Spleen (tissue), 11 donors: ENCODE measurements around the gene CD4. TPM values are rescaled to one million over a fixed set of nuclear protein-coding genes. Genes with fewer than 3 reads are reported as not detected.

Experiments used
- DNase-seq: peaks from one replicate; pipeline ENCODE4 v3.0.0-alpha.2; 2020
- H3K27ac ChIP-seq, 8 donors: fragments of 200-600 bp; sonication (generic) in 7 of 8; 1 replicate in 4 of 8; 2 replicates in 4 of 8; pipeline versions ENCODE4 v1.5.0 to v1.8.0; 2016 to 2021; ENCODE audit warnings: inconsistent platforms in 4 of 8, mild to moderate bottlenecking in 4 of 8, moderate library complexity in 1 of 8
- H3K27me3 ChIP-seq, 7 donors: fragments of 200-600 bp; sonication (generic) in 6 of 7; replicated peaks in 1 of 7; 1 replicate in 4 of 7; 2 replicates in 3 of 7; pipeline versions ENCODE4 v1.5.0 to v1.8.0; 2016 to 2021; ENCODE audit warnings: inconsistent platforms in 3 of 7, mild to moderate bottlenecking in 1 of 7
- H3K36me3 ChIP-seq, 6 donors: fragments of 200-600 bp; sonication (generic) in 5 of 6; 1 replicate in 4 of 6; 2 replicates in 2 of 6; pipeline versions ENCODE4 v1.5.0 to v1.8.0; 2016 to 2021; ENCODE audit warnings: inconsistent platforms in 2 of 6
- H3K4me1 ChIP-seq, 6 donors: fragments of 200-600 bp; sonication (generic) in 5 of 6; 1 replicate in 3 of 6; 2 replicates in 3 of 6; pipeline versions ENCODE4 v1.5.0 to v1.8.0; 2016 to 2021; ENCODE audit warnings: inconsistent platforms in 3 of 6
- H3K4me3 ChIP-seq, 8 donors: fragments of 200-600 bp; sonication (generic) in 7 of 8; 1 replicate in 4 of 8; 2 replicates in 4 of 8; pipeline versions ENCODE4 v1.5.0 to v1.8.0; 2016 to 2021; ENCODE audit warnings: inconsistent platforms in 4 of 8, mild to moderate bottlenecking in 4 of 8, moderate library complexity in 2 of 8
- H3K9me3 ChIP-seq, 8 donors: fragments of 200-600 bp; sonication (generic) in 7 of 8; 1 replicate in 4 of 8; 2 replicates in 4 of 8; pipeline versions ENCODE4 v1.5.0 to v1.8.0; 2016 to 2021; ENCODE audit warnings: inconsistent platforms in 4 of 8
- POLR2A ChIP-seq, 3 donors: fragments of 450-650 bp; IDR thresholded peaks; one replicate each; pipeline ENCODE4 v1.5.1; 2017; ENCODE audit warnings: antibody characterized with exemption in 3 of 3, mild to moderate bottlenecking in 1 of 3
- POLR2AphosphoS5 ChIP-seq, 3 donors: sonication (generic); formaldehyde crosslinking; IDR thresholded peaks; one replicate each; pipeline ENCODE4 v1.5.1; 2017; ENCODE audit warnings: antibody characterized with exemption in 3 of 3
- WGBS, 5 donors: extraction: QIAGEN DNeasy Blood & Tissue Kit in 3 of 5; methylation state at CpG; one replicate each; pipeline versions ENCODE4 v1.1.5 to v1.1.7; 2013 to 2018; 5-methylcytosine and 5-hydroxymethylcytosine counted together
- intact Hi-C: fragments of 100-400 bp; cut with DNase I; formaldehyde crosslinking; loops from one replicate; pipeline ENCODE4 v1.15.0; 2023; ENCODE audit warnings: low total_unique reads
- polyA plus RNA-seq, 3 donors: library from polyadenylated mRNA; stranded (reverse); fragments of 200-250 nt; gene quantifications; one replicate each; pipeline ENCODE4 v1.2.1, GENCODE V29; 2013
- total RNA-seq, 7 donors: library from RNA; depleted of rRNA in 3 of 7; stranded (reverse); fragments of >200 nt in 3 of 7; fragmentation: NEBNext Ultra II Directional in 4 of 7; extraction: Animal tissue kit (Norgen Biotek cat#: 25700) in 4 of 7; gene quantifications; one replicate each; pipeline versions ENCODE4 v1.1.0 to v1.2.1, GENCODE V29; 2016 to 2021
- TF ChIP-seq, protein P1 (sequence below), 11 experiments: fragments of 200-600 bp in 7 of 11; fragments of 450-650 bp in 4 of 11; sonication (generic) in 4 of 11; IDR thresholded peaks in 8 of 11; conservative IDR thresholded peaks in 3 of 11; 1 replicate in 7 of 11; 2 replicates in 4 of 11; pipeline versions ENCODE4 v1.4.0 to v1.8.0; 2016 to 2021; ENCODE audit warnings: antibody characterized with exemption in 11 of 11, inconsistent platforms in 4 of 11, mild to moderate bottlenecking in 1 of 11
- donor health status: healthy with polysubstance abuse.
- donor health status: DM: no; HTN: no; CAD: no; lungs with moderate emphysema.
- donor health status: DM: no; HTN: no; CAD: no.
- donor health status: Bipolar disorder and iron deficiency.
- donor health status: healthy.
- donor health status: DM: no; HTN: no; CAD: no.
- donor health status: DM: yes; HTN: yes; CAD: no.

Gene CD4
- total and polyA plus RNA-seq, 10 donors = 21.8 to 207 (median 151) TPM

DNA sequence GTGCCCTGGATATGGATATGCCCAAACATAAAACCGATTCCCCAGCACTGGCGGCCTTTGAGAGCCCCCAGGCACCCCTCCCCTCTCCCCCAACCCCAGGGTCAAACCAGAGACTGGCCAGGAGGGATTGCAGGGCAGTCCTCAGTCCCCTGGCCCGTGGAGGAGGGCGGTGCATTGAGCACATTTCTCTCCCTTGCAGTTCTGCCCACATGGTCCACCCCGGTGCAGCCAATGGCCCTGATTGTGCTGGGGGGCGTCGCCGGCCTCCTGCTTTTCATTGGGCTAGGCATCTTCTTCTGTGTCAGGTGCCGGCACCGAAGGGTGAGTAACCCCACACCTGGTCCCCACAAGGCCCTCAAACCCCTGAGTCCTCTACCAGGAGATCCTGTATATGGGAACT lies 28.9 kb downstream of the CD4 start:
- intact Hi-C loops = no loop called here
- H3K9me3 ChIP-seq = no peaks in the 10 kb centered on the region
- peaks cover 0 to 34% (median 15%) of the 10 kb centered on the region in 6 donors for H3K4me1 ChIP-seq
- H3K27ac ChIP-seq = no peak overlapping the region
- no peak for DNase-seq
- WGBS, 5 donors = 77 to 92% (median 91%) methylated on average over 5 to 10 of the region's 10 CpGs
- TF ChIP-seq POLR2A (IDR thresholded peaks at IDR 0.05) (no peak), POLR2AphosphoS5 (IDR thresholded peaks at IDR 0.05) (no peak)
- TF ChIP-seq, protein P1, sequence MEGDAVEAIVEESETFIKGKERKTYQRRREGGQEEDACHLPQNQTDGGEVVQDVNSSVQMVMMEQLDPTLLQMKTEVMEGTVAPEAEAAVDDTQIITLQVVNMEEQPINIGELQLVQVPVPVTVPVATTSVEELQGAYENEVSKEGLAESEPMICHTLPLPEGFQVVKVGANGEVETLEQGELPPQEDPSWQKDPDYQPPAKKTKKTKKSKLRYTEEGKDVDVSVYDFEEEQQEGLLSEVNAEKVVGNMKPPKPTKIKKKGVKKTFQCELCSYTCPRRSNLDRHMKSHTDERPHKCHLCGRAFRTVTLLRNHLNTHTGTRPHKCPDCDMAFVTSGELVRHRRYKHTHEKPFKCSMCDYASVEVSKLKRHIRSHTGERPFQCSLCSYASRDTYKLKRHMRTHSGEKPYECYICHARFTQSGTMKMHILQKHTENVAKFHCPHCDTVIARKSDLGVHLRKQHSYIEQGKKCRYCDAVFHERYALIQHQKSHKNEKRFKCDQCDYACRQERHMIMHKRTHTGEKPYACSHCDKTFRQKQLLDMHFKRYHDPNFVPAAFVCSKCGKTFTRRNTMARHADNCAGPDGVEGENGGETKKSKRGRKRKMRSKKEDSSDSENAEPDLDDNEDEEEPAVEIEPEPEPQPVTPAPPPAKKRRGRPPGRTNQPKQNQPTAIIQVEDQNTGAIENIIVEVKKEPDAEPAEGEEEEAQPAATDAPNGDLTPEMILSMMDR (IDR thresholded peaks at IDR 0.05 in 8 of 11, conservative IDR thresholded peaks at IDR 0.05 in 3 of 11) = no peak
- H3K36me3 ChIP-seq = peaks cover 0 to 55% (median 3%) of the 10 kb centered on the region in 6 donors
- no peak overlapping the region for H3K4me3 ChIP-seq
- peaks cover 0 to 46% (median 13%) of the 10 kb centered on the region in 7 donors for H3K27me3 ChIP-seq

DNA sequence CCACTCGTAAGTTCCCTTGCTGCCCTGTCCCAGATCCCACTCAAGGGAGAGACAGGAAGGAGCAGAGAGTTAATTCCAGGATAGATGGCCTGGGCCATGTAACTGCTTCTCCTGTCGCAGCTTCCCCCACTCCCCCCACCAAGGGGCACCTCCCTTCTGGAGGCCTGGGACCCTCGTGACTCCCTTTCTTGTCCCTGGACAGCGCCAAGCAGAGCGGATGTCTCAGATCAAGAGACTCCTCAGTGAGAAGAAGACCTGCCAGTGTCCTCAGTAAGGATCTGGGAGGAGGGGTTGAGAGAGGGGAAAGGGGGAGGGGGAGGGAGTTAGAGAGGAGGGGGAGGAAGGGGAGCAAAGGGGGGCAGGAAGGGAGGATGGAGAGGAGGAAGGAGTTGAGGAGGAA lies 29.3 kb downstream of the CD4 start:
- intact Hi-C loops = no loop called here
- peaks cover 0 to 55% (median 3%) of the 10 kb centered on the region in 6 donors for H3K36me3 ChIP-seq
- H3K4me3 ChIP-seq = no peak overlapping the region
- TF ChIP-seq, protein P1 (IDR thresholded peaks at IDR 0.05 in 8 of 11, conservative IDR thresholded peaks at IDR 0.05 in 3 of 11) = no peak
- TF ChIP-seq POLR2AphosphoS5 (IDR thresholded peaks at IDR 0.05) = no peak
- TF ChIP-seq POLR2A (IDR thresholded peaks at IDR 0.05) = no peak
- whole genome bisulfite sequencing, 5 donors = 80 to 95% (median 89%) methylated on average over 4 to 5 of the region's 5 CpGs
- H3K9me3 ChIP-seq = no peaks in the 10 kb centered on the region
- no peak for DNase-seq
- no peak overlapping the region for H3K27ac ChIP-seq
- peaks cover 0 to 31% (median 15%) of the 10 kb centered on the region in 6 donors for H3K4me1 ChIP-seq
- peaks cover 0 to 46% (median 14%) of the 10 kb centered on the region in 7 donors for H3K27me3 ChIP-seq

DNA sequence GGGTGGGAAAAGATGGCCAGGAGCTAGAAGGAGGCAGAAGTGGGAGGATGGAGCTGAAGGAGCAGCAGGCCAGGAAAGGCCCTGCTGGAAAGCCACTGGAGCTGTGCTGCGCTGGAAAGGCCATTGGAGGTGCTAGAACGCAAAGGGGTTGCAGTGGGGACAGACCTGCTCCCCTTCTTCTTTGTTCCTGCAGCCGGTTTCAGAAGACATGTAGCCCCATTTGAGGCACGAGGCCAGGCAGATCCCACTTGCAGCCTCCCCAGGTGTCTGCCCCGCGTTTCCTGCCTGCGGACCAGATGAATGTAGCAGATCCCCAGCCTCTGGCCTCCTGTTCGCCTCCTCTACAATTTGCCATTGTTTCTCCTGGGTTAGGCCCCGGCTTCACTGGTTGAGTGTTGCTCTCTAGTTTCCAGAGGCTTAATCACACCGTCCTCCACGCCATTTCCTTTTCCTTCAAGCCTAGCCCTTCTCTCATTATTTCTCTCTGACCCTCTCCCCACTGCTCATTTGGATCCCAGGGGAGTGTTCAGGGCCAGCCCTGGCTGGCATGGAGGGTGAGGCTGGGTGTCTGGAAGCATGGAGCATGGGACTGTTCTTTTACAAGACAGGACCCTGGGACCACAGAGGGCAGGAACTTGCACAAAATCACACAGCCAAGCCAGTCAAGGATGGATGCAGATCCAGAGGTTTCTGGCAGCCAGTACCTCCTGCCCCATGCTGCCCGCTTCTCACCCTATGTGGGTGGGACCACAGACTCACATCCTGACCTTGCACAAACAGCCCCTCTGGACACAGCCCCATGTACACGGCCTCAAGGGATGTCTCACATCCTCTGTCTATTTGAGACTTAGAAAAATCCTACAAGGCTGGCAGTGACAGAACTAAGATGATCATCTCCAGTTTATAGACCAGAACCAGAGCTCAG lies 30.0 kb downstream of the CD4 start:
- intact Hi-C loops = loop anchor here (10.0 kb wide), 1 partner anchor 65 kb away; the partner anchor contains the start of gene MLF2
- Histone ChIP-seq H3K27ac (no peak overlapping the region), H3K4me3 (no peak overlapping the region), H3K9me3 (no peaks in the 10 kb centered on the region), H3K27me3 (peaks cover 0 to 51% (median 14%) of the 10 kb centered on the region in 7 donors), H3K4me1 (peaks cover 0 to 31% (median 15%) of the 10 kb centered on the region in 6 donors), H3K36me3 (peaks cover 0 to 50% (median 3%) of the 10 kb centered on the region in 6 donors)
- no peak for DNase-seq
- 83 to 87% (median 83%) methylated on average over 12 to 13 of the region's 13 CpGs for WGBS, 5 donors
- TF ChIP-seq POLR2AphosphoS5 (IDR thresholded peaks at IDR 0.05) (no peak), POLR2A (IDR thresholded peaks at IDR 0.05) (no peak)
- TF ChIP-seq, protein P1 (IDR thresholded peaks at IDR 0.05 in 8 of 11, conservative IDR thresholded peaks at IDR 0.05 in 3 of 11) = no peak

- WGBS, 5 donors = 77 to 94% (median 91%) methylated on average over 5 of the region's 5 CpGs
- intact Hi-C loops = loop anchor here (10.0 kb wide), 1 partner anchor 65 kb away; the partner anchor contains the start of gene MLF2
Measured at GRCh38 chr12:6820166-6820565, 30.8 kb downstream of the CD4 start.

More at GRCh38 chr12:6820166-6820565, 30.8 kb downstream of the CD4 start:
- Histone ChIP-seq H3K4me1 (peaks cover 0 to 32% (median 17%) of the 10 kb centered on the region in 6 donors), H3K27me3 (peaks cover 0 to 59% (median 15%) of the 10 kb centered on the region in 7 donors), H3K9me3 (no peaks in the 10 kb centered on the region), H3K4me3 (no peak overlapping the region), H3K27ac (no peak overlapping the region), H3K36me3 (peaks cover 0 to 42% (median 3%) of the 10 kb centered on the region in 6 donors)
- TF ChIP-seq, protein P1 (IDR thresholded peaks at IDR 0.05 in 8 of 11, conservative IDR thresholded peaks at IDR 0.05 in 3 of 11) = no peak
- TF ChIP-seq POLR2AphosphoS5 (IDR thresholded peaks at IDR 0.05) (no peak), POLR2A (IDR thresholded peaks at IDR 0.05) (no peak)
- DNase-seq = no peak
